Small intestine (tissue), 7 donors: ENCODE results near the gene CDKAL1. TPM values are rescaled to one million over a fixed set of nuclear protein-coding genes. Genes with fewer than 3 reads are reported as not detected.

Experiments
- DNase-seq, 2 donors: peaks; one replicate each; pipeline versions ENCODE4 v3.0.0 to v3.0.0-alpha.2; 2013
- FAIRE-seq: peaks from 2 replicates; lab custom pipeline; 2012; peaks lifted over from hg19 to GRCh38; lab: Jason Lieb, UNC
- H3K27ac ChIP-seq, 3 donors: one replicate each; pipeline ENCODE4 v1.5.1; 2013; ENCODE audit warnings: low read length in 2 of 3, mild to moderate bottlenecking in 2 of 3, control low read depth in 1 of 3, inconsistent platforms in 1 of 3, low read depth in 1 of 3, moderate library complexity in 1 of 3
- H3K27me3 ChIP-seq, 3 donors: one replicate each; pipeline ENCODE4 v1.6.1; 2013; ENCODE audit warnings: low read length in 3 of 3, inconsistent platforms in 1 of 3; ENCODE audit not compliant: control insufficient read depth in 3 of 3, insufficient read depth in 3 of 3
- H3K36me3 ChIP-seq, 3 donors: one replicate each; pipeline ENCODE4 v1.6.1; 2013; ENCODE audit warnings: low read length in 3 of 3, inconsistent platforms in 1 of 3, low read depth in 1 of 3, mild to moderate bottlenecking in 1 of 3, moderate library complexity in 1 of 3; ENCODE audit not compliant: control insufficient read depth in 3 of 3, insufficient read depth in 2 of 3
- H3K4me1 ChIP-seq, 3 donors: one replicate each; pipeline ENCODE4 v1.6.1; 2013; ENCODE audit warnings: low read length in 2 of 3, inconsistent platforms in 1 of 3, low read depth in 1 of 3, mild to moderate bottlenecking in 1 of 3, moderate library complexity in 1 of 3; ENCODE audit not compliant: control insufficient read depth in 3 of 3, insufficient read depth in 2 of 3
- H3K4me3 ChIP-seq, 3 donors: one replicate each; pipeline ENCODE4 v1.5.1; 2013; ENCODE audit warnings: low read length in 3 of 3, control low read depth in 1 of 3, inconsistent platforms in 1 of 3, low read depth in 1 of 3, mild to moderate bottlenecking in 1 of 3, moderate library complexity in 1 of 3
- H3K9me3 ChIP-seq, 2 donors: one replicate each; pipeline ENCODE4 v1.6.1; 2013; ENCODE audit warnings: low read depth in 1 of 2, low read length in 1 of 2; ENCODE audit not compliant: control insufficient read depth in 2 of 2, insufficient read depth in 1 of 2
- WGBS, 3 donors: extraction: QIAGEN DNeasy Blood & Tissue Kit; methylation state at CpG; one replicate each; pipeline ENCODE4 v1.1.7; 2013; 5-methylcytosine and 5-hydroxymethylcytosine counted together
- polyA plus RNA-seq, 4 donors: library from polyadenylated mRNA; stranded (reverse) in 3 of 4; unstranded in 1 of 4; fragments of 200-250 nt in 3 of 4; fragments of 120-200 nt in 1 of 4; gene quantifications; one replicate each; pipeline versions ENCODE4 v1.2.1 to v1.2.3, GENCODE V29; 2013
- donor health status: healthy with polysubstance abuse.
- donor health status: control.
- donor health status: control.
- donor health status: Bipolar disorder and iron deficiency.
- donor health status: healthy.

The CDKAL1 gene
- polyA plus RNA-seq, 4 donors: 2.4 to 10.5 (median 4.1) TPM

DNA sequence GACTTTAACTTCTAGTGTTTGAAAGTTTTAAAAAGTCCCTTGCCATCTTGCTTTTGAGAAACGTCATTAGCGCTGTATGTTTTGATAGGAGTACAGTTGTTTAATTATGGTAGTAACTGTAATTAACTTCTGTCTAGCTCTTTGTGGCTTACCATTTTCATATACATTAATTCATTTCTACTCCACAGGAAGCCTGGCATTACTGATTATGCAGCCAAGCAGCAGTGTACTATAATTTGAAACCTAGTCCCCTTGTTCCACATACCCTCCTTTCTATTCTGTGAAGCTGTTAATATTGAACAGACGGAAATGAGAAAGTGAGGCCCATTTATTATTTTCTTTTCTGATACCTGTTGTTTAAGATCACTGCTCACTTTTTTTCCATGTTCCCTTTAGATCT lies 235.4 kb downstream of the CDKAL1 start:
- Histone ChIP-seq H3K4me3 (no peak overlapping the region), H3K36me3 (peaks cover 0 to 3% (median 0%) of the 10 kb centered on the region in 3 donors), H3K4me1 (no peaks in the 10 kb centered on the region), H3K9me3 (no peaks in the 10 kb centered on the region), H3K27me3 (no peaks in the 10 kb centered on the region), H3K27ac (no peak overlapping the region)
- DNase-seq: no peak
- WGBS, 3 donors: 75 to 96% (median 88%) methylated on average over 3 of the region's 3 CpGs
- FAIRE-seq: no peak

DNA sequence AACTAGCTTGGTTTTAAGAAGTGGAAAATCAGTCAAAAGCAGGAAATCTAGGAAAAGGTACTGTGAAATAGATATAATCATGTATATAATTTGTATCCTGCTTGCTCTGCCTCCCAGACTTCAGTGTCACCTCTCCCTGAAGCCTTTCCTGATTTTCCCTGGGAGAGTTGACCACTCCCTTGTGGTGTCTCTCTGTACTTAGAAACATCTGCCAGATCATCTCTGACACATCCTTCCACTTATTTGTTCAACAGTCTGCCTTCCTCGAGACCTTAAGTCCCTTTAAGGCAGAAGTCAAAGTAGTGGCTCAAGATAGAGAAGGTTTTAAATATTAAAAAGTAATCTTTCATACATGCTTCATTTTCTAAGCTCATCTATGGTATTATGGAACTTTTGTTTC lies 236.5 kb downstream of the CDKAL1 start:
- Histone ChIP-seq H3K4me3 (no peak overlapping the region), H3K9me3 (no peaks in the 10 kb centered on the region), H3K27ac (no peak overlapping the region), H3K27me3 (no peaks in the 10 kb centered on the region), H3K4me1 (no peaks in the 10 kb centered on the region), H3K36me3 (peaks cover 0 to 3% (median 0%) of the 10 kb centered on the region in 3 donors)
- FAIRE-seq (no peak), DNase-seq (no peak)
- 77 to 88% (median 82%) methylated on average over 1 of the region's 1 CpG for WGBS, 3 donors

DNA sequence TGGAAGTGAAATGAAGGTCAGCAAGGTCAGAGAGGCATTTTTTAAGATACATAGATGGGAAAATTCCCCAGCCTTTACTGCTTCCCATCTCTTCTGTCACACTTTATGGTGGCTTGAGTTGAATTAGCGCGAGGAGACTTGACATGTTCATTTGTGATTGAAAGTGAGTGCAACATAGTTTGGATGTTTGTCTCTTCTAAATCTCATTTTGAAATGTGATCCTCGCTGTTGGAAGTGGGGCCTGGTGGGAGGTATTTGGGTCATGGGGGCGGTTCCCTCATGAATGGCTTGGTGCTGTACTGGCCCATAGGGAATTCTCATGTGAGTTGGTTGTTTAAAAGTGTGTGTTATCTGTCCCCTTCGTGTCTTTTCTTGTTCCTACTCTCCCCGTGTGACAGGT lies 237.2 kb downstream of the CDKAL1 start:
- no peaks in the 10 kb centered on the region for H3K9me3 ChIP-seq
- H3K27me3 ChIP-seq: no peaks in the 10 kb centered on the region
- FAIRE-seq: no peak
- WGBS, 3 donors: 77 to 90% (median 79%) methylated on average over 6 of the region's 6 CpGs
- H3K27ac ChIP-seq: no peak overlapping the region
- no peak for DNase-seq
- peaks cover 0 to 3% (median 0%) of the 10 kb centered on the region in 3 donors for H3K36me3 ChIP-seq
- H3K4me3 ChIP-seq: no peak overlapping the region
- no peaks in the 10 kb centered on the region for H3K4me1 ChIP-seq

DNA sequence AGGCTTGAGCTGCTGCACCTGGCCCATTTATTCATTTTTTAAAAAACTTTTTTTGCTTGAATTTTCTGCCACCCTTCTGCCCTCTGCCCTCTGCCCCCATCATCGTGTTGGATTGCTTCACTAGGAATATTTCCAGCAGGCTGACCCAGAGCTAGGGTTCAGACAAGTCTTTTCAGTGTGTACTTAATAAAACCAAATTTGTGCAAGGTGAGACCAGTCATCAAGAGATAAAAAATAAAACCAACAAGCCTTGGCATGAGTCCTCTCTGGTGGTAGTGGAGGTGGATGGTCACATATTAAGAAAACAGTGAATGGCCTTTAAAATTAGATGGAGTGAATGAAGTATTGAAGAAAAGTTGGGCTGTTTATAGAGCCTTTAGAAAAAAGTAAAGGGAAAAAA lies 239.6 kb downstream of the CDKAL1 start:
- no peak for FAIRE-seq
- H3K27me3 ChIP-seq: no peaks in the 10 kb centered on the region
- 56 to 81% (median 74%) methylated on average over 1 of the region's 1 CpG for WGBS, 3 donors
- peaks cover 0 to 6% (median 0%) of the 10 kb centered on the region in 3 donors for H3K36me3 ChIP-seq
- DNase-seq: no peak
- H3K27ac ChIP-seq: no peak overlapping the region
- H3K4me1 ChIP-seq: no peaks in the 10 kb centered on the region
- H3K4me3 ChIP-seq: no peak overlapping the region
- H3K9me3 ChIP-seq: no peaks in the 10 kb centered on the region

DNA sequence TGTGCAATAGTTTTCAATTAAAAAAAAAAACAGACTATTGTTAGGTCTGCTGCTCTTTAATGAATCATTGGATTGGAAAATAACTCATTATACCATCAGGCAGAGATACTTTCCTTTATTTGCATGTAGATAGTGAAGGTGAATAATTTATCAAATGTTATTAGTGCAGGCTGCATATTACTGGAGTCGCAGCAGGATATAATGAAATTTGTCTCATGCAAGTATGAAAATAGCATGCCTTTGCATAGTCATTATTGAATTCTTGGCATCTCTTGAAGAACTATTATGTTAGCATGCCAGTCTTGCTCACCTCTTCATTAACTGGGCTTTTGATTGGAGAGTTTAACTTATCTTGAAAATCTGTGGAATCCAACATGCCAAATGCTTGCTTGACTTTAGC lies 241.7 kb downstream of the CDKAL1 start:
- no peaks in the 10 kb centered on the region for H3K4me1 ChIP-seq
- H3K27ac ChIP-seq: no peak overlapping the region
- WGBS, 3 donors: 94 to 100% (median 97%) methylated on average over 1 of the region's 1 CpG
- no peak overlapping the region for H3K4me3 ChIP-seq
- H3K9me3 ChIP-seq: no peaks in the 10 kb centered on the region
- DNase-seq (no peak), FAIRE-seq (no peak)
- H3K27me3 ChIP-seq: no peaks in the 10 kb centered on the region
- peaks cover 0 to 6% (median 1%) of the 10 kb centered on the region in 3 donors for H3K36me3 ChIP-seq

DNA sequence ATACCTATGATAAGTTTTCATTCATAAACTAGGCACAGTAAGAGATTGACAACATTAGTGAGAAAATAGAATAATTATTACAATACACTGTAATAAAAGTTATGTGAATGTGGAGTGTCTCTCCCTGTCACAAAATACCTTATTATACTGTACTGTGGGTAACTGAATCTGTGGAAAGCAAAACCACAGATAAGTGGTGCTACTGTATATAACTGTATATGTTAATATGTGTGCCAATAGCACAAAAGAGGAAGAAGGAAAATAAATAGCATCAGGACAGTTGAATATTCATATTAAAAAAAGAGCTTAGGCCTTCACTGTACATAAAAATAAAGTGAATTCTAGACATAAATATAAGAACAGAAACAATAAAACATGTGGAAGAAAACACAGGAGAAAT lies 243.5 kb downstream of the CDKAL1 start:
- DNase-seq: no peak
- Histone ChIP-seq H3K4me3 (no peak overlapping the region), H3K9me3 (no peaks in the 10 kb centered on the region), H3K27ac (no peak overlapping the region), H3K27me3 (no peaks in the 10 kb centered on the region), H3K4me1 (no peaks in the 10 kb centered on the region), H3K36me3 (peaks cover 0 to 4% (median 2%) of the 10 kb centered on the region in 3 donors)
- no peak for FAIRE-seq

DNA sequence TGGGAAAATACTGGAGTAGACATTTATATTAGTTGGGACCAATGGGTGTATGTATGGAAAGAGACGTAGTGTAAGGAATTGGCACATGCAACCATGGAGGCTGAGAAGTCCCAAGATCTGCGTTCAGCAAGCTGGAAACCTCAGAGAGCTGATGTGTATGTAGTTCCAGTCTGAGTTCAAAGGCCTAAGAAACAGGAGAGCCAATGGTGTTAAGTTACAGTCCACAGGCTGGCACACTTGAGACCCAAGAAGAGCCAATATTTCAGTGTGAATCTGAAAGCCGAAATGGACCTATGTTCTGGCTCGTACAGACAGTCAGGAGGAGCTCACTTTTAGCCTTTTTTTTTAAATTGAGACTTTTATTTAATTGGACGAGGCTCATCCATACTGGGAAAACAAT lies 244.2 kb downstream of the CDKAL1 start:
- DNase-seq (no peak), FAIRE-seq (no peak)
- H3K27me3 ChIP-seq: no peaks in the 10 kb centered on the region
- no peak overlapping the region for H3K4me3 ChIP-seq
- no peaks in the 10 kb centered on the region for H3K4me1 ChIP-seq
- H3K36me3 ChIP-seq: peaks cover 0 to 6% (median 2%) of the 10 kb centered on the region in 3 donors
- no peaks in the 10 kb centered on the region for H3K9me3 ChIP-seq
- 96 to 97% (median 97%) methylated on average over 5 of the region's 5 CpGs for WGBS, 3 donors
- no peak overlapping the region for H3K27ac ChIP-seq

DNA sequence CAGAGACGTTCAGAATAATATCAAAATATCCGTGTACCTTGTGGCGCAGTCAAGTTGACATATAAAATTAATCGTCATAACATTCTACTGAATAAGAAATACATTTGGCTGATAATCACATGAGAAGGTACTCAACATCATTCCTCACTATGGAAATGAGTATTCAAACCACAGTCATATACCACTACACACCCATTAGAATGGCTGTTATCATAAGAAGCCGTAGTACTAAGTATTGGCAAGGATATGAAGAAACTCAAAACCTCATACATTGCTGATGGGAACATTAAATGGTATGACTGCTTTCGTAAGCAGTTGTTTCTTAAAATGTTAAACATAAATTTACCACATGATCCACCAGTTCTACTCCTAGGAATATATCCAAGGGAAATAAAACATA lies 244.7 kb downstream of the CDKAL1 start:
- no peak overlapping the region for H3K4me3 ChIP-seq
- FAIRE-seq: no peak
- H3K4me1 ChIP-seq: no peaks in the 10 kb centered on the region
- no peak for DNase-seq
- H3K27me3 ChIP-seq: no peaks in the 10 kb centered on the region
- WGBS, 3 donors: 84 to 93% (median 89%) methylated on average over 6 of the region's 6 CpGs
- H3K36me3 ChIP-seq: peaks cover 0 to 6% (median 2%) of the 10 kb centered on the region in 3 donors
- no peaks in the 10 kb centered on the region for H3K9me3 ChIP-seq
- no peak overlapping the region for H3K27ac ChIP-seq

DNA sequence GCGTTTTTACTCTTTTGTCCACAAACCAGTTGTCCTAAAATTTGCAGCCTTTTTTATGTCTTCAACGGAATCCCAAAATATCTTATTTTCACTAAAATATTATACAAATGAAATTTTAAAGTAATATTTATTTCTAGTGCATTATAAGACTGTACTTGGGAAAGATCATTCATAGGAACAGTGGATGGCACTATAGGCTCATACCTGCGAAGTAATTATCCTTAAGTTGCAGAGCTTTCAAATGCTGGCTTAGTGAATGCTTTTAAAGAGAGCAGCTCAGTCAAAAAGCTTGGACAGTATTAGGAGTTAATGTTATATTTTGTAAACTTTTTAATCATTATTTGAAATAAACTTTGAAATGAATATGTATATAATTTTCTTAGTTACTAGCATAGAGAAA lies 254.9 kb downstream of the CDKAL1 start:
- 89 to 92% (median 90%) methylated on average over 3 of the region's 3 CpGs for WGBS, 3 donors
- H3K27ac ChIP-seq: no peak overlapping the region
- no peaks in the 10 kb centered on the region for H3K9me3 ChIP-seq
- H3K4me1 ChIP-seq: no peaks in the 10 kb centered on the region
- peak; percentile 23 for FAIRE-seq
- DNase-seq: peak; percentile 5 to 21
- no peak overlapping the region for H3K4me3 ChIP-seq
- no peaks in the 10 kb centered on the region for H3K27me3 ChIP-seq
- peaks cover 0 to 3% (median 0%) of the 10 kb centered on the region in 3 donors for H3K36me3 ChIP-seq
